Type B pancreatic cell (in vitro differentiated cells): ENCODE results near the gene TPRA1. TPM values are rescaled to one million over a fixed set of nuclear protein-coding genes. Genes with fewer than 3 reads are reported as not detected.

ENCODE experiments used
- DNase-seq: peaks from one replicate; pipeline ENCODE4 v3.0.0; 2021; ENCODE audit warnings: mixed read lengths; ENCODE audit not compliant: unreplicated experiment; ENCODE audit errors: extremely low spot score
- H3K27ac Mint-ChIP-seq: 2 replicates; pipeline ENCODE4 v1.8.0; 2021; ENCODE audit warnings: mild to moderate bottlenecking, mixed read lengths
- H3K27me3 Mint-ChIP-seq: 2 replicates; pipeline ENCODE4 v1.8.0; 2021; ENCODE audit warnings: mixed read lengths
- H3K36me3 Mint-ChIP-seq: 2 replicates; pipeline ENCODE4 v1.8.0; 2021; ENCODE audit warnings: mixed read lengths
- H3K4me1 Mint-ChIP-seq: one replicate; pipeline ENCODE4 v1.8.0; 2021; ENCODE audit warnings: mixed read lengths; ENCODE audit not compliant: unreplicated experiment
- H3K4me3 Mint-ChIP-seq: 2 replicates; pipeline ENCODE4 v1.8.0; 2021; ENCODE audit warnings: mild to moderate bottlenecking, mixed read lengths
- H3K9me3 Mint-ChIP-seq: 2 replicates; pipeline ENCODE4 v1.8.0; 2021; ENCODE audit warnings: mixed read lengths
- total RNA-seq: library from RNA; stranded (reverse); gene quantifications from 2 replicates; pipeline ENCODE4 v1.2.1, GENCODE V29; 2021; ENCODE audit warnings: low replicate concordance
- TF ChIP-seq, protein P1 (sequence below): fragments of 200-600 bp; sonication (generic); conservative IDR thresholded peaks from 2 replicates; pipeline ENCODE4 v1.5.0; 2021; ENCODE audit warnings: antibody characterized with exemption, mild to moderate bottlenecking

The TPRA1 gene
- total RNA-seq, 1 donor from 2014 or later = 35.2 TPM

DNA sequence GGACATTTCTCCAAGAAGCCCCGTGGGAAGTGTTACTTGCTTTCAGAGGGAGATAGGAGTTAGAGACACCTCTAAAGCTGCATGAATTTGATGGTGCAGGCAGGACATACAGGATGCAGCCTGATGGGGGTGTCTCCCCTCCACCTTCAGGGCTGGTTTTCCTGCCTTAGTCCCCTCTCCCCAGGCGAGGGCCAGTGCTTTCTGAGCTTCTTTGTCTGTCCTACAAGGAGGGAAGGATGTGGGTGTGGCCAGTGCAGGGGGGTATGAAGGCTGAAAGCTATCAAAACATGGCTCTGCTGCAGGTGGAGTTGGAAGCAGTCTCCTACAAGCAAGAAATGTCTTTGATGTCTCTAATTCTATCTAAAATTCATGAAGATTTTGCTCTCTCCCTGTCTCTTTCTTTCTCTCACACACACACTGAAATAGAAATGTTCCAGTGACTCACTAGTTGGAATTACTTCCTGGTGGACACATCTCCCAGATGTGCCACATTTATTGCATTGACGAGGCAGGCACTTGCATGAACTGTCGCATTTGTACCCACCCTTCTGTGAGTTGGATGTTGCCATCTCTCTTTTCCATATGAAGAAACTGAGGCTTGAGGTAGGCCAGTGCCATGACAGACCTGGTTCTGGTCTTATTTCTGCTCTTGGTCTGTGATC lies 24.5 kb upstream of the TPRA1 start:
- no peaks in the 10 kb centered on the region for H3K27me3 Mint-ChIP-seq
- H3K27ac Mint-ChIP-seq = no peak overlapping the region
- no peaks in the 10 kb centered on the region for H3K9me3 Mint-ChIP-seq
- no peak overlapping the region for H3K4me3 Mint-ChIP-seq
- no peaks in the 10 kb centered on the region for H3K4me1 Mint-ChIP-seq
- peaks cover 37% of the 10 kb centered on the region for H3K36me3 Mint-ChIP-seq
- TF ChIP-seq, protein P1, sequence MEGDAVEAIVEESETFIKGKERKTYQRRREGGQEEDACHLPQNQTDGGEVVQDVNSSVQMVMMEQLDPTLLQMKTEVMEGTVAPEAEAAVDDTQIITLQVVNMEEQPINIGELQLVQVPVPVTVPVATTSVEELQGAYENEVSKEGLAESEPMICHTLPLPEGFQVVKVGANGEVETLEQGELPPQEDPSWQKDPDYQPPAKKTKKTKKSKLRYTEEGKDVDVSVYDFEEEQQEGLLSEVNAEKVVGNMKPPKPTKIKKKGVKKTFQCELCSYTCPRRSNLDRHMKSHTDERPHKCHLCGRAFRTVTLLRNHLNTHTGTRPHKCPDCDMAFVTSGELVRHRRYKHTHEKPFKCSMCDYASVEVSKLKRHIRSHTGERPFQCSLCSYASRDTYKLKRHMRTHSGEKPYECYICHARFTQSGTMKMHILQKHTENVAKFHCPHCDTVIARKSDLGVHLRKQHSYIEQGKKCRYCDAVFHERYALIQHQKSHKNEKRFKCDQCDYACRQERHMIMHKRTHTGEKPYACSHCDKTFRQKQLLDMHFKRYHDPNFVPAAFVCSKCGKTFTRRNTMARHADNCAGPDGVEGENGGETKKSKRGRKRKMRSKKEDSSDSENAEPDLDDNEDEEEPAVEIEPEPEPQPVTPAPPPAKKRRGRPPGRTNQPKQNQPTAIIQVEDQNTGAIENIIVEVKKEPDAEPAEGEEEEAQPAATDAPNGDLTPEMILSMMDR = no peak
- no peak for DNase-seq

DNA sequence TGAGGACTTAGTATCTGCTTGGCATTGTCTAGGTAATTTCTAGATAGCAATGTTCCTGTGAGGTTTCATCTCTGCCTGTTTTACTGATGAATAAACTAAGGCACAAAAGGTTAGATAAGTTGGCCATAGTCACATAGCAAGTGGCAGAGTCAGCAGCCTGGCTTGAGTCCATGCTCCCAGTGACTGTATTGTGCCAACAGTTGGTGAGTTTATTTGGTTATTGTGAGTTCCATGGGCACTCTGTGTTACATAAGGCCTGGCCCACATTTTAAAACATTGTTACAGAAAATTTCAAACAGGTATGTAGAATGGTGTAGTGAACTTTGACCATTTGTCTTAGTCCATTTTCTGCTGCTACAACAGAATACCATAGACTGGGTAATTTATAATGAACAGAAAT lies 22.9 kb upstream of the TPRA1 start:
- no peak for DNase-seq
- no peaks in the 10 kb centered on the region for H3K4me1 Mint-ChIP-seq
- TF ChIP-seq, protein P1 = no peak
- H3K27ac Mint-ChIP-seq = no peak overlapping the region
- H3K4me3 Mint-ChIP-seq = no peak overlapping the region
- H3K9me3 Mint-ChIP-seq = no peaks in the 10 kb centered on the region
- H3K27me3 Mint-ChIP-seq = no peaks in the 10 kb centered on the region
- H3K36me3 Mint-ChIP-seq = peaks cover 38% of the 10 kb centered on the region

DNA sequence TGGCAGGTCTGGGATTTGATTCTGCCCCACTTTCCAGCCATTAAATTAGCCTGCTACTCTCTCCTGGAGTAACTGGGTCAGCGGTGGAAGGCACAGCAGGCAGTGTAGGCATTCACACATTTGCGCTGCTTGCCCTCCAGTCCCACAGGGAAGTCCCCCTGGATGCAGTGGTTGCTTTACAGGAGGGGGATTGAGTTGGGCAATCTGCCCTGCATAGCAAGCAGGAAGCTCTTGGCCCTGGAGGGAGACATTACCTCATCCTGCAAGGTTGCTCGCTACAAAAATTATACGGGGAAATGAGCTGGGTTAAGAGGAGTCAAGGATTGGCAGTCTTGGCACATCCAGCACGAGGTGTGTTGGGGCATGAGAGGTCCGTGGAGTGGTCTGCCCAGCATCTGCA lies 22.4 kb upstream of the TPRA1 start:
- Mint-ChIP-seq H3K27me3 (no peaks in the 10 kb centered on the region), H3K4me3 (no peak overlapping the region), H3K4me1 (no peaks in the 10 kb centered on the region), H3K9me3 (no peaks in the 10 kb centered on the region), H3K36me3 (peaks cover 38% of the 10 kb centered on the region), H3K27ac (no peak overlapping the region)
- no peak for DNase-seq
- TF ChIP-seq, protein P1 = no peak

DNA sequence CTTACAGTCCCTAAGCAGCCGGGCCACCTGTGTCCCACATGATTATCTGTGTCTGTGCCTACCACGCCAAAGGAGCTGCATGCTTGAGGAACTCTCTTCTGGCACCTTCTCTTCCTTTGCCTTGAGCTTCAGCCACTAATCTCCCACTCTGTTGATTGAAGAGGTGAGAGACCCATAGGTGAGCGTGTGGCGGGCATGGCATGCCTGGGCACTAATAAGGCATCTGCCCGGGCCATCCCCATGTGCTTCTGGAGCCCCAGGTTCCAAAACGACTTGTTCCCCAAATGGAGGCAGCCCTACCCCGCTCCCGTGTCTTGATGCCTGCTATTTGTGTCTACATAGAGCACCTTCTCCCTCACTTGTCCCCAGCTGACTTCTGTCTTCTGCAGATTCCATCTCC lies 20.7 kb upstream of the TPRA1 start:
- Mint-ChIP-seq H3K27me3 (no peaks in the 10 kb centered on the region), H3K27ac (no peak overlapping the region), H3K4me3 (no peak overlapping the region), H3K4me1 (no peaks in the 10 kb centered on the region), H3K9me3 (no peaks in the 10 kb centered on the region), H3K36me3 (peaks cover 38% of the 10 kb centered on the region)
- DNase-seq = no peak
- TF ChIP-seq, protein P1 = no peak

DNA sequence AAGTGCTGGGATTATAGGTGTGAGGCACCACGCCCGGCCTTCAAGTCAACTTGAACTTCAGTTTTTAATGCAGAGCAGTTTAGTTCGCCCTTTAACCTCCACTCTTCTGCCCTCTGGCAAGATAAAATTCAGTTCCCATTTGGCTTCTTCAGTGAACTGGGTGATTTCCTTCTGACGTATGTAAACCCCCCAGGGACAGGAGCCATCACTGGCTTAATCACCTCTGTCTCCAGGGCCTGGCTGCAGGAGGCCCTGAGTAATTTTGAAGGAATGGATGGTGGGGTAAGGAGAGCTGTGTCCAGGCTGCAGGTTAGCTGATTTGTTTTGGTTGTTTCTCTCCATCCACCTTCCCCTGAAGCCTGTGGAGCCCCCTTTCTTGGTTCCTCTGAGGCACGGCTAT lies 19.6 kb upstream of the TPRA1 start:
- Mint-ChIP-seq H3K4me3 (no peak overlapping the region), H3K27me3 (no peaks in the 10 kb centered on the region), H3K4me1 (no peaks in the 10 kb centered on the region), H3K36me3 (peaks cover 31% of the 10 kb centered on the region), H3K9me3 (no peaks in the 10 kb centered on the region), H3K27ac (no peak overlapping the region)
- TF ChIP-seq, protein P1 = no peak
- no peak for DNase-seq

DNA sequence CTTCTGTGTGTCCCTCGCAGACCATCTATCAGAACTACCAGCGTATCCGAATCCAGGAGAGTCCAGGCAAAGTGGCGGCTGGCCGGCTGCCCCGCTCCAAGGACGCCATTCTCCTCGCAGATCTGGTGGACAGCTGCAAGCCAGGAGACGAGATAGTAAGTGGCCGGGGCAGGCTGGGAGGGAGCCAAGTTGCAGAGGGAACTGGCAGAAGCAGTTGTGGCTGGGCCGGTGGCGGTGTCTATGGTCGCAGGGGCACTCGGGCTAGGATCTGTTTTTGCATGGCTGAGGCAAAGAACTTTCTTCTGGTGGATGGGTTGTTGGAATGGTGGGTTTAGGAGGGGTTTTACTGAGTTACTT lies 17.8 kb upstream of the TPRA1 start:
- H3K4me3 Mint-ChIP-seq = no peak overlapping the region
- TF ChIP-seq, protein P1 = no peak
- H3K4me1 Mint-ChIP-seq = no peaks in the 10 kb centered on the region
- no peak overlapping the region for H3K27ac Mint-ChIP-seq
- DNase-seq = no peak
- no peaks in the 10 kb centered on the region for H3K9me3 Mint-ChIP-seq
- peaks cover 32% of the 10 kb centered on the region for H3K36me3 Mint-ChIP-seq
- H3K27me3 Mint-ChIP-seq = no peaks in the 10 kb centered on the region
